ENCODE results near the gene CLTC. TPM values are rescaled to one million over a fixed set of nuclear protein-coding genes. Genes with fewer than 3 reads are reported as not detected.

The CLTC gene
- total and polyA plus RNA-seq, 10 donors: 47.8 to 289 (median 236) TPM

DNA sequence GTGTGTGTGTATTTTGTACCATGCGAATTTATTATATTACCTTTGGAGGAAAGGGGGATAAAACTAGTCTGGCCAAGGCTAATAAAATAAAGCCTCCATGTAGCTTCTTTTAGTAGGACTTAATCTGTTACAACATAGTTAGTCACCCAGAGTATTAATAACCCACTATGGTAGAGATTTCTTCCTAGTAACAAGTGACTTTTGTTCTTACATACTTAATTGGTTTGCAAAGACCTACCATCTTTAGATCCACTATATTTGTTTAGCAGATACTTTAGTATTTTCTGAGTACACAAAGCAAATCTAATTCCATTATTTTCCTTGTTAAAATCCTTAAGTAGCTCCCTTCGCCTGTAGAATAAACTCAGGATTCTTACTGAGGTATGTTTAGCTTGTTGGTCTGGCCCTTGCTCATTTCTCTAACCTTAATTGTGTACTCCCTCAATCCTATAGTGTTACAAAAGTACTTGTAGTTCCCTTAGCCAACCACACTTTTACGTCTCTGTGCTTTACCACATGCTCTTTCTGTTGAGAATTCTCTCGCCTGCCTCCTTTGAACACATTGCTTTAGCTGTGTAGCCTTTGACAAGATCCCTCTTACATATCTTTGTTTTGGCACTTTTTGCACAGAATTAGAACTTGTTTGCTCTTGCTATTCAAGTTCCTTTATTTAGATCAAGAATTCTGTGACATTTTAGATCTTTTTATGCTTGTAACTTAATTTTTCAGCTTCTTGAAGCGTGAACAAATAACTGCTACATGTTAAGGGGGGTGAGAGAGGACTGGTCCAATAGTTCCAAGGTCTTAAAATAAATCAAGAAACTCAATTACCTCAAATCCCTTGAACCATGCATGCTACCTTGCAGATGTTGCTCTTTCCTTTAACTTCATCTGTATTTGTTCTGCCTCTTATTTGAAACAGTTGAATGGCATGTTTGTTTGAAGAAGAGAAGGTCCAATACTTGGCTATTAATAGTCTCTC, 23.8 kb downstream of the CLTC start:
- H3K4me1 ChIP-seq: peaks cover 39 to 100% (median 70%) of the 10 kb centered on the region in 6 donors
- no peak for DNase-seq
- no peak overlapping the region for H3K4me3 ChIP-seq
- H3K27ac ChIP-seq: peak overlapping the region in 6 of 8 donors; percentile 1 to 66 (median 56)
- intact Hi-C loops (cut with DNase I; ENCODE audit: low total_unique reads): no loop called here
- H3K36me3 ChIP-seq: peaks cover 0 to 46% (median 21%) of the 10 kb centered on the region in 6 donors
- WGBS, 5 donors: 64 to 74% (median 72%) methylated on average over 5 of the region's 5 CpGs
- H3K27me3 ChIP-seq (replicated peaks in 1 of 7): no peaks in the 10 kb centered on the region
- no peaks in the 10 kb centered on the region for H3K9me3 ChIP-seq
- TF ChIP-seq, protein P1, sequence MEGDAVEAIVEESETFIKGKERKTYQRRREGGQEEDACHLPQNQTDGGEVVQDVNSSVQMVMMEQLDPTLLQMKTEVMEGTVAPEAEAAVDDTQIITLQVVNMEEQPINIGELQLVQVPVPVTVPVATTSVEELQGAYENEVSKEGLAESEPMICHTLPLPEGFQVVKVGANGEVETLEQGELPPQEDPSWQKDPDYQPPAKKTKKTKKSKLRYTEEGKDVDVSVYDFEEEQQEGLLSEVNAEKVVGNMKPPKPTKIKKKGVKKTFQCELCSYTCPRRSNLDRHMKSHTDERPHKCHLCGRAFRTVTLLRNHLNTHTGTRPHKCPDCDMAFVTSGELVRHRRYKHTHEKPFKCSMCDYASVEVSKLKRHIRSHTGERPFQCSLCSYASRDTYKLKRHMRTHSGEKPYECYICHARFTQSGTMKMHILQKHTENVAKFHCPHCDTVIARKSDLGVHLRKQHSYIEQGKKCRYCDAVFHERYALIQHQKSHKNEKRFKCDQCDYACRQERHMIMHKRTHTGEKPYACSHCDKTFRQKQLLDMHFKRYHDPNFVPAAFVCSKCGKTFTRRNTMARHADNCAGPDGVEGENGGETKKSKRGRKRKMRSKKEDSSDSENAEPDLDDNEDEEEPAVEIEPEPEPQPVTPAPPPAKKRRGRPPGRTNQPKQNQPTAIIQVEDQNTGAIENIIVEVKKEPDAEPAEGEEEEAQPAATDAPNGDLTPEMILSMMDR (IDR thresholded peaks at IDR 0.05 in 8 of 11, conservative IDR thresholded peaks at IDR 0.05 in 3 of 11): peak in 1 of 11 experiments; percentile 23
- TF ChIP-seq POLR2A (IDR thresholded peaks at IDR 0.05): no peak
- TF ChIP-seq POLR2AphosphoS5 (IDR thresholded peaks at IDR 0.05): no peak

DNA sequence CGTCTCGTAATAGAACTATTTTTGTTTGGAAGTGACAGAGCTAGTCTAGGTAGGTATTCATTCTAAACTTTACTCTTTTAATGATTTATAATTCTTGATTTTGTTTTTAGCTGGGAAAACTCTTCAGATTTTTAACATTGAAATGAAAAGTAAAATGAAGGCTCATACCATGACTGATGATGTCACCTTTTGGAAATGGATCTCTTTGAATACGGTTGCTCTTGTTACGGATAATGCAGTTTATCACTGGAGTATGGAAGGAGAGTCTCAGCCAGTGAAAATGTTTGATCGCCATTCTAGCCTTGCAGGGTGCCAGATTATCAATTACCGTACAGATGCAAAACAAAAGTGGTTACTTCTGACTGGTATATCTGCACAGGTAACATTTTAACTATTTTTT, 27.6 kb downstream of the CLTC start:
- Histone ChIP-seq H3K4me3 (no peak overlapping the region), H3K36me3 (peaks cover 0 to 84% (median 54%) of the 10 kb centered on the region in 6 donors), H3K27ac (no peak overlapping the region), H3K27me3 (replicated peaks in 1 of 7) (no peaks in the 10 kb centered on the region), H3K4me1 (peaks cover 6 to 86% (median 39%) of the 10 kb centered on the region in 6 donors), H3K9me3 (peaks cover 0 to 1% (median 0%) of the 10 kb centered on the region in 8 donors)
- intact Hi-C loops (cut with DNase I; ENCODE audit: low total_unique reads): no loop called here
- no peak for DNase-seq
- 93 to 99% (median 94%) methylated on average over 6 of the region's 6 CpGs for WGBS, 5 donors
- no peak for TF ChIP-seq POLR2A (IDR thresholded peaks at IDR 0.05)
- TF ChIP-seq, protein P1 (IDR thresholded peaks at IDR 0.05 in 8 of 11, conservative IDR thresholded peaks at IDR 0.05 in 3 of 11): no peak
- TF ChIP-seq POLR2AphosphoS5 (IDR thresholded peaks at IDR 0.05): no peak

DNA sequence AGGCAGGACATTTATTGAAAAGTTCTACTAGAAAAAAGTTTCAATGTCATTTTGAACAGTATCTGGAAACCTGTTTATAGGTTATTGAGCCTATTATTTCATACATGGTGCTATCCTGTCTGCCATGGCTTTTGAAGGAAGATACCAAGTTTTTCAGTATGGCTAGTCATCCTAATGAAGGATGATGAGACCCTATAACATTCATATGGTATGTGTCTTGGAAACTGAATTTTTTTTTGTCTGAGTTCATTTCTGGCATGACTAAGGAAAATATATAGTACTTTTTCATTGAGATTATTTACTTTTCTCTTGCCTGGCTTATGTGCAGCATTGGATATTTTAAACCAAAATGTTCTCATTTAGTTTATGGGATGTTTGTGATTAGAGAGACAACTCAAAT, 30.2 kb downstream of the CLTC start:
- Histone ChIP-seq H3K27me3 (replicated peaks in 1 of 7) (no peaks in the 10 kb centered on the region), H3K36me3 (peaks cover 0 to 100% (median 75%) of the 10 kb centered on the region in 6 donors), H3K9me3 (peaks cover 0 to 3% (median 0%) of the 10 kb centered on the region in 8 donors), H3K4me1 (peaks cover 0 to 60% (median 17%) of the 10 kb centered on the region in 6 donors), H3K27ac (no peak overlapping the region), H3K4me3 (no peak overlapping the region)
- intact Hi-C loops (cut with DNase I; ENCODE audit: low total_unique reads): no loop called here
- TF ChIP-seq, protein P1 (IDR thresholded peaks at IDR 0.05 in 8 of 11, conservative IDR thresholded peaks at IDR 0.05 in 3 of 11): no peak
- TF ChIP-seq POLR2AphosphoS5 (IDR thresholded peaks at IDR 0.05) (no peak), POLR2A (IDR thresholded peaks at IDR 0.05) (no peak)
- no peak for DNase-seq

DNA sequence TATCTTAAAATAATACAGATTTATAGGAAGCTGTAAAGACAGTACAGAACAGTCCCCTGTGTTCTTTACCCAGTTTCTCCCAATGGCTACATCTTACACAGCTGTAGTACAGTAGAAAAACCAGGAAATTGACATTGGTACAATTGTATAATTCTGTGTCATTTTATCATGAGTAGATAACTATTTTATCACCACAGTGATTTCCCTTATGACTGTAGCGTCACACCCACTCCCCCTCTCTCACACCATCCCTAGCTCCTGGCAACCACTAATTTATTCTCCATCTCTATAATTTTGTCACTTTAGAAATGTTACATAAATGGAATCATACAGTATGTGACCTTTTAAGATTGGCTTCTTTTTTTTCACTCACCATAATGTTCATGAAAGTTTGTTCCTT, 30.9 kb downstream of the CLTC start:
- TF ChIP-seq POLR2A (IDR thresholded peaks at IDR 0.05): no peak
- TF ChIP-seq POLR2AphosphoS5 (IDR thresholded peaks at IDR 0.05): no peak
- TF ChIP-seq, protein P1 (IDR thresholded peaks at IDR 0.05 in 8 of 11, conservative IDR thresholded peaks at IDR 0.05 in 3 of 11): no peak
- intact Hi-C loops (cut with DNase I; ENCODE audit: low total_unique reads): no loop called here
- 92 to 100% (median 93%) methylated on average over 1 of the region's 1 CpG for WGBS, 5 donors
- peaks cover 0 to 3% (median 0%) of the 10 kb centered on the region in 8 donors for H3K9me3 ChIP-seq
- H3K36me3 ChIP-seq: peaks cover 0 to 100% (median 80%) of the 10 kb centered on the region in 6 donors
- DNase-seq: no peak
- H3K4me1 ChIP-seq: peaks cover 0 to 52% (median 13%) of the 10 kb centered on the region in 6 donors
- H3K27me3 ChIP-seq (replicated peaks in 1 of 7): no peaks in the 10 kb centered on the region
- H3K27ac ChIP-seq: no peak overlapping the region
- H3K4me3 ChIP-seq: no peak overlapping the region

Measured in spleen (tissue), 11 donors.